Lung microvascular endothelial cell (primary cell): ENCODE data around the gene CD79B. TPM values are rescaled to one million over a fixed set of nuclear protein-coding genes. Genes with fewer than 3 reads are reported as not detected.
"Not testable (repeated sequence)": the region's sequence is repeated elsewhere in the genome, so short reads cannot be mapped to it uniquely, and the experiment has no call there.

Experiments
- DNase-seq, 2 donors: peaks; one replicate each; pipeline versions ENCODE4 v3.0.0 to v3.0.0-alpha.2; 2010; ENCODE audit warnings: low read depth in 2 of 2
- total RNA-seq: library from RNA; depleted of rRNA; stranded (reverse); fragments of >200 nt; gene quantifications from 2 replicates; pipeline ENCODE4 v1.2.1, GENCODE V29; 2014

CD79B gene
- total RNA-seq, 1 donor from 2014 or later = not detected

GRCh38 chr17:63911657-63912100, 20.5 kb downstream of the CD79B start:
- peak; percentile 27 to 49 for DNase-seq

- no peak for DNase-seq
Observed at GRCh38 chr17:63911041-63911635, 21.0 kb downstream of the CD79B start, which contains the start of gene CSHL1. Gene CSHL1, minus strand, starts transcription at chr17:63911258. Its CDS starts 62 bp downstream, at chr17:63911196.

DNA sequence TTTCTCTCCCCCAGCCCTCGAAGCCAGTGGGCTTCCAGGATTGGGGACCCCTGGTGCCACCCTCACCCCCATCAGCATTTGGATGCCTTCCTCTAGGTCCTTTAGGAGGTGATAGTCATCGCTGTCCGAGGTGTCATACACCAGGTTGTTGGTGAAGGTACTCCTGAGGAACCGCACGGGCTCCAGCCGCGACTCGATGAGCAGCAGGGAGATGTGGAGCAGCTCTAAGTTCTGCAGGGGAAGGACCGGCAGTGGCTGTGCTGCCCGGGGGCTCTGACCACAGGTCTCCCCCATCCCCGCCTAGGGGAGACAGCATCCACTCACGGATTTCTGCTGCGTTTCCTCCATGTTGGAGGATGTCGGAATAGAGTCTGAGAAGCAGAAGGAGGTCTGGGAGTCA, 22.0 kb downstream of the CD79B start:
- DNase-seq = no peak

DNA sequence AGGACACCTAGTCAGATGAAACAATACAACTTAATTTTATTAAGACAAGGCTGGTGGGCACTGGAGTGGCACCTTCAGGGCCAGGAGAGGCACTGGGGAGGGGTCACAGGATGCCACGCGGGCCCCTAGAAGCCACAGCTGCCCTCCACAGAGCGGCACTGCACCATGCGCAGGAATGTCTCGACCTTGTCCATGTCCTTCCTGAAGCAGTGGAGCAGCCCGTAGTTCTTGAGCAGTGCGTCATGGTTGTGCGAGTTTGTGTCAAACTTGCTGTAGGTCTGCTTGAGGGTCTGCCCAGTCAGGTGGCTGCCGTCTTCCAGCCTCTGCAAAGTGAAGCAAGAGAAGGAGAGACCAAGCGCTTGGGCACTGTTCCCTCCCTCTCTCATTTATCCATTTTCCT, 22.5 kb downstream of the CD79B start:
- not testable (repeated sequence) for DNase-seq

DNA sequence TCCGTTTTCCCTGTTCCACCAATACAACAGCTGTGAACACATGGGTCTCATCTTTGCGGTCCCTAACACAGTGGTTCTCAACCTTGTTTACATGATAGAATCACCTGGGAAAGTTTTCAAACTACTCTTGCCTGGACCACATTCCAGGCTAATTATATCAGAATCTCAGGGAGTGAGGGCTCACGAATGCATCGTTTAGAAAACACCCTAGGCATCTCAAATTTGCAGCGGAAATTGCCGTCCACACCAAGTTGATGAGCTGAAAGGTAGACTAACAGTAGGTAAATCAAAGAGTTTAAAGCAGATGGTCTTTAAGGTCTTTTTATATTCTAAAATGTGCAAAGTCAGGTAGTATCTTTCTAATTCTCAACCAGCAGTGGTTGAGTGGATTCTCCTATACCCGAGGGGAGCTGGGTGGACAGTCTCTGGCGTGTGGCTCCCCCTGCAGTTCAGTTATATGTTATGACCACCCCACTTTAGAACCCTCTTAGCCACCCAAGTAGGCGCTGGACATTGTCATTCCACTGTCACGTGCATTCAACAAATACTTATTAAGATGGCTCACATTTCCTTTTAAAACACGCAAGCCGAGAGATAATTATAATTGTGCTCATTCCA, 24.9 kb downstream of the CD79B start:
- DNase-seq = peak; percentile 21 to 44

DNA sequence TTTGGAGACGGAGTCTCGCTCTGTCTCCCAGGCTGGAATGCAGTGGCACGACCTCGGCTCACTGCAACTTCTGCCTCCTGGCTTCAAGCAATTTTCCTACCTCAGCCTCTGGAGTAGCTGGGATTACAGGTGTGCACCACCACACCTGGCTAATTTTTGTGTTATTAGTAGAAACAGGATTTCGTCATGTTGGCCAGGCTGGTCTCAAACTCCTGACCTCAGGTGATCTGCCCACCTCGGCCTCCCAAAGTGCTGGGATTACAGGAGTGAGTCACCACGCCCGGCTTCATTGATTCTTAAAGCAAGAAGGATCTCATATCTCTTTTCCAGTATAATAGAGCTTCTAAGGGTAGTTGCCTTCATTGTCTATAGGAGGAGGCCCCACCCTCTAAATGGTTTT, 27.3 kb downstream of the CD79B start:
- not testable (repeated sequence) for DNase-seq

GRCh38 chr17:63903787-63904201, 28.3 kb downstream of the CD79B start:
- DNase-seq = not testable (repeated sequence)

DNA sequence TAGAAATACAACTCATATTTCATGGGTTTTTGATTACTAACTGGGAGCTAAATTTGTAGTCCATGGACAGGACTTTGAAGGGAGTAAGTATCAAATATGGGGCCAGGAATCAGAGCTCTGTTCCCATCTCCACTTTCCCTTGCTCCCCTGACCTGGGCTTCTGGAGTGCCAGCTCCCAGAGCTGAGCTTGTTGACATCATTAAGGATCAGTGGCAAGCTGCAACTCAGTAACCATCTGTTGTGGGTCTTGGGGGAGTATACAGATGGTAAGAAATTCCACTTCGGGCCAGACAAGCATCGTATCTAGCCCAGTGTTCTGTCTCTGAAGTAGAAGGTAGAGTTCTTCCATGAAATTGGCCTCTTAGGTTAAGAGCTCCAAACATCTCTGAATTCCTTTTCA, 30.2 kb downstream of the CD79B start:
- not testable (repeated sequence) for DNase-seq

GRCh38 chr17:63898899-63899798, 33.0 kb downstream of the CD79B start:
- not testable (repeated sequence) for DNase-seq

DNA sequence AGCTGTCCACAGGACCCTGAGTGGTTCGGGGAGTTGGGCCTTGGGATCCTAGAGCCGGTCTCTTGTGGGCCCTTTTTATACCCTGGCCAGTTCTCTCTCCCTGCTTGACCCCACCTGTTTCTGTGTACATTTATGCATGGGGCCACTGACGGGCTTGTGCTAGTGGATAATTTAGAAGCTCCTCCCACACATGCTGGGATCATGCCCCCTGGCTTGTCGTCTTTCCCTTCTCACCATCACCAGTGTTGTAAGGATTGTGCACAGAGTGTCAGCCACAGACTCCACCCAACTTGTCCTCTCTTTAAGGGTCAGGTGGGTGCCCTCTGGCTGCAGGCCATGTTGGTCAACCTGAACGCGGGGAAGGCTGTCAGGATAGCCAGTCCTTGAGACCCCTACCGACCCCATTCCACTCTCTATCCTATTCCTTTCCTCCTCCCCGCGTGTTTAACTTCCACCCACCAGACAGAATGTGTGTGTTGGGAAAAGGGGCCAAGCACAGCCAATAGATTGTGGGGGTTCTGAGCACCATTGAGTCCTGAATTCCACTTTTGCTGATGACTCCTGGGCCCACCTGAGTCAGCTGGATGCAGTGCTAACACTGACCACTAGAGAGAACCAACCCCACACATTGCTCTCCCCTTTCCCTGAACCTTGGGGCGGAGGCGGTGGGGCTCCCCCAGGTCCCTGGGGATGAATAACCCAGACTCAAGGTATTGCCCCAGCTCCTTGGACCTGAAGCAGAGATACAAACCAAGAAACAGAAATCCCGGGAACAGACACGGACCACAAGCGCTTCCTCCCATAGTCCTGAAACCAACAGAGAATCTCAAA, 35.4 kb downstream of the CD79B start, which contains the start of gene CSH1:
CSH1 (minus strand) TSS at position 51 of the 831 bp plus-strand sequence. CDS start 63 bp downstream, outside the sequence.
- not testable (repeated sequence) for DNase-seq

GRCh38 chr17:63894821-63895220, 37.3 kb downstream of the CD79B start:
- not testable (repeated sequence) for DNase-seq

GRCh38 chr17:63894021-63894420, 38.1 kb downstream of the CD79B start:
- DNase-seq = not testable (repeated sequence)

GRCh38 chr17:63892316-63893037, 39.7 kb downstream of the CD79B start:
- peak in 1 of 2 donors; percentile 25 for DNase-seq

DNA sequence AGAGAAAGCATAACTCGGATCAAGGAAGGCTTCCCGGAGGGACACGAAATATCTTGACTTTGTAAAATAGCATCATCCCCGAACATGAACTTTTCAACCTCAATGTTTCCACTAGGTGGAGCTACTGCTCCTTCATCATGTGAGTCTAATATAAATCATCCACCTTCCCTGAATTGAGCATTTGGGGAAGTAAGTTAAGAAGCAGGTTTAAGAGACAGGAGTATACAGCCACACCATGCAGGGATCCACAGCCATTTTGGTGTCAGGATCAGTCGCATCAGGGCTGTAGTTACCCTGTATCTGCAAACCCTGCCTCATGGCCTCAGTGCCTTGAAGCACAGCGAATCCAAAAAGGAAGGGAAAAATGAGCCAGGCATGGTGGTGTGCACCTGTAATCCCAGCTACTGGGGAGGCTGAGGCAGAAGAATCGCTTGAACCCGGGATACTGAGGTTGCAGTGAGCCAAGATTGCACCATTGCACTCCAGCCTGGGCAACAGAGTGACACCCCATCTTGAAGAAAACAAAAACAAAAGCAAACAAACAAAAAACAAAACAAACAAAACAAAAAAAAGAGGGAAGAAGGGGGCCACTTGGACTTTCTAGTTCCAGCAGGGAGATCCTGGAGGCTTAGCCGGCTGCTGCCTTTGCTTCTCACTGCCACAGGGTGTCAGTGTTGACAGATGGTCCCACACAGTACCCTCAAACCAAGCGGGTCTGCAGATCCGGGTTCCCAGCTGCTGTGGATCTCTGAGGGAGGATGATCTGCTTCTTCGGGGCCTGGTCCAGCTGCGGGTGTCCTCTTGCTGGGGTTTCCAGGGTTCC, 42.9 kb downstream of the CD79B start:
- peak; percentile 38 for DNase-seq

GRCh38 chr17:63885119-63885518, 47.0 kb downstream of the CD79B start:
- not testable (repeated sequence) for DNase-seq

GRCh38 chr17:63882626-63883126, 49.5 kb downstream of the CD79B start:
- not testable (repeated sequence) for DNase-seq

DNA sequence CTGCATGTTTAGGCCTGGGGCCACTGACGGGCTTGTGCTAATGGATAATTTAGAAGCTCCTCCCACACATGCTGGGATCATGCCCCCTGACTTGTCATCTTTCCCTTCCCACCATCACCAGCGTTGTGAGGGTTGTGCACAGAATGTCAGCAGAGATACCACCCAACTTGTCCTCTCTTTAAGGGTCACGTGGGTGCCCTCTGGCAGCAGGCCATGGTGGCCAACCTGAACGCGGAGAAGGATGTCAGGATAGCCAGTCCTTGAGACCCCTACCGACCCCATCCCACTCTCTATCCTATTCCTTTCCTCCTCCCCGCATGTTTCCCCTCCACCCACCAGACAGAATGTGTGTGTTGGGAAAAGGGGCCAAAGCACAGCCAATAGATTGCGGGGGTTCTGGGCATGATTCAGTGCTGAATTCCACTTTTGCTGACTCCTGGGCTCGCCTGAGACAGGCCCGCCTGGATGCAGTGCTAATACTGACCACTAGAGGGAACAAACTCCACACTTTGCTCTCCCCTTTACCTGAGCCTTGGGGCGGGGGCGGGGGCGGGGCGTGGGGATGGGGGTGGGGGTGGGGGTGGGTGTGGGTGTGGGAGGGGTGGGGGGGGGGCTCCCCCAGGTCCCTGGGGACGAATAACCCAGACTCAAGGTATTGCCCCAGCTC, 50.1 kb downstream of the CD79B start, which contains the start of gene GH2:
GH2 (minus strand) TSS at position 10 of the 667 bp plus-strand sequence. CDS start 143 bp downstream, outside the sequence.
- peak; percentile 41 to 60 for DNase-seq

DNA sequence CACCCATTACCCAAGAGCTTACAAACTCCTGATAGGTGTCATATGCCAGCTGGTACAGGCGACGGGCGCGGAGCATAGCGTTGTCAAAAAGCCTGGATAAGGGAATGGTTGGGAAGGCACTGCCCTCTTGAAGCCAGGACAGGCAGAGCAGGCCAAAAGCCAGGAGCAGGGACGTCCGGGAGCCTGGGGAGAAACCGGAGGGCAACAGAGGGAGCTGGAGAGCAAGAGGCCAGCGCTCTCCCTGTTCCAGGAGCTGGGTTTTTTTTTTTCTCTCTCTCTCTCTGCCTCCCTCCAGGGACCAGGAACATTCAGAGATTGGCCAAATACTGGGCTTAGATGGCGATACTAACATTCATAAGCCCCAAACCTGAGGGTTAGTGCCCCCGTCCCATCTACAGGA, 50.8 kb downstream of the CD79B start:
- not testable (repeated sequence) for DNase-seq
